Ramos (cell line): ENCODE data around the gene RPS15.
"Not testable (repeated sequence)": the region's sequence is repeated elsewhere in the genome, so short reads cannot be mapped to it uniquely, and the experiment has no call there.

ENCODE experiments used
- in situ Hi-C: fragments of 300-500 bp; cut with MboI; formaldehyde crosslinking; loops from one replicate; pipeline ENCODE4 v1.14.3; 2022; ENCODE audit warnings: low sequenced_read_pairs; ENCODE audit not compliant: unreplicated experiment

RPS15 gene

GRCh38 chr19:1431759-1432506, 6.3 kb upstream of the RPS15 start:
- in situ Hi-C loops, result no loop called here

GRCh38 chr19:1432507-1432887, 5.7 kb upstream of the RPS15 start:
- in situ Hi-C loops, result no loop called here

- in situ Hi-C loops, result no loop called here
These were observed 4.8 kb upstream of the RPS15 start for GRCh38 chr19:1433119-1434039.

- in situ Hi-C loops, result no loop called here
These were observed 4.2 kb upstream of the RPS15 start for GRCh38 chr19:1434040-1434366.

- in situ Hi-C loops, result no loop called here
These were observed 3.6 kb upstream of the RPS15 start for GRCh38 chr19:1434577-1435060.

- in situ Hi-C loops, result no loop called here
These were observed 2.7 kb upstream of the RPS15 start for GRCh38 chr19:1435378-1435989.

- in situ Hi-C loops, result no loop called here
These were observed 587 bp upstream of the RPS15 start for GRCh38 chr19:1437609-1438008.

GRCh38 chr19:1438933-1439354, 748 bp downstream of the RPS15 start:
- in situ Hi-C loops, result no loop called here

GRCh38 chr19:1439525-1440417, 1.6 kb downstream of the RPS15 start:
- in situ Hi-C loops, result not testable (repeated sequence)

- in situ Hi-C loops, result no loop called here
These were observed 2.2 kb downstream of the RPS15 start for GRCh38 chr19:1440418-1440801.

- in situ Hi-C loops, result no loop called here
These were observed 2.8 kb downstream of the RPS15 start for GRCh38 chr19:1441022-1441426.

GRCh38 chr19:1441677-1442438, 3.7 kb downstream of the RPS15 start:
- in situ Hi-C loops, result no loop called here

GRCh38 chr19:1445185-1445931, 7.2 kb downstream of the RPS15 start:
- in situ Hi-C loops, result no loop called here

- in situ Hi-C loops, result no loop called here
These were observed 7.9 kb downstream of the RPS15 start for GRCh38 chr19:1445932-1446712.

- in situ Hi-C loops, result no loop called here
These were observed 8.7 kb downstream of the RPS15 start for GRCh38 chr19:1446713-1447481.

- in situ Hi-C loops, result no loop called here
These were observed 9.3 kb downstream of the RPS15 start for GRCh38 chr19:1447504-1447903.

GRCh38 chr19:1447944-1448343, 9.7 kb downstream of the RPS15 start:
- in situ Hi-C loops, result no loop called here
